Spleen (tissue), 7 donors: Measurements from ENCODE around the gene JMJD1C.

ENCODE experiments used
- POLR2A ChIP-seq, 3 donors: fragments of 450-650 bp; IDR thresholded peaks; one replicate each; pipeline ENCODE4 v1.5.1; 2017; ENCODE audit warnings: antibody characterized with exemption in 3 of 3, mild to moderate bottlenecking in 1 of 3
- POLR2AphosphoS5 ChIP-seq, 3 donors: sonication (generic); formaldehyde crosslinking; IDR thresholded peaks; one replicate each; pipeline ENCODE4 v1.5.1; 2017; ENCODE audit warnings: antibody characterized with exemption in 3 of 3
- TF ChIP-seq, protein P1 (sequence below), 11 experiments: fragments of 200-600 bp in 7 of 11; fragments of 450-650 bp in 4 of 11; sonication (generic) in 4 of 11; IDR thresholded peaks in 8 of 11; conservative IDR thresholded peaks in 3 of 11; 1 replicate in 7 of 11; 2 replicates in 4 of 11; pipeline versions ENCODE4 v1.4.0 to v1.8.0; 2016 to 2021; ENCODE audit warnings: antibody characterized with exemption in 11 of 11, inconsistent platforms in 4 of 11, mild to moderate bottlenecking in 1 of 11
- donor health status: DM: no; HTN: no; CAD: no; lungs with moderate emphysema.
- donor health status: DM: no; HTN: no; CAD: no.
- donor health status: DM: no; HTN: no; CAD: no.

DNA sequence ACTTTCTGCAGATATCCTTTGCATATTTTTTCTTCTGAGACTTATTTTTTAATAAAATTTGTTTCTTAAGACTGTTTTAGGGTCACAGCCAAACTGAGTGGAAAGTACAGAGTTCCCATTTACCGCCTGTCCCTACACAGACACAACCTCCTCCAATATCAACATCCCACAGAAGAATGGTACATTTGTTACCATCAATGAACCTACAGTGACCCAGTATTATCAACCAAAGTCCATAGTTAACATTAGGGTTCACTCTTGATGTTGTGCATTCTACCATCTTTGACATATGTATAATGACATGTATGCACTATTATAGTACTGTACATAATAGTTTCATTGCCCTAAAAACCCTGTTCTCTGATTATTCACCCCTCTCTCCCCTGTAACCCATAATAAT is 40.8 kb upstream of the JMJD1C start:
- TF ChIP-seq, protein P1, sequence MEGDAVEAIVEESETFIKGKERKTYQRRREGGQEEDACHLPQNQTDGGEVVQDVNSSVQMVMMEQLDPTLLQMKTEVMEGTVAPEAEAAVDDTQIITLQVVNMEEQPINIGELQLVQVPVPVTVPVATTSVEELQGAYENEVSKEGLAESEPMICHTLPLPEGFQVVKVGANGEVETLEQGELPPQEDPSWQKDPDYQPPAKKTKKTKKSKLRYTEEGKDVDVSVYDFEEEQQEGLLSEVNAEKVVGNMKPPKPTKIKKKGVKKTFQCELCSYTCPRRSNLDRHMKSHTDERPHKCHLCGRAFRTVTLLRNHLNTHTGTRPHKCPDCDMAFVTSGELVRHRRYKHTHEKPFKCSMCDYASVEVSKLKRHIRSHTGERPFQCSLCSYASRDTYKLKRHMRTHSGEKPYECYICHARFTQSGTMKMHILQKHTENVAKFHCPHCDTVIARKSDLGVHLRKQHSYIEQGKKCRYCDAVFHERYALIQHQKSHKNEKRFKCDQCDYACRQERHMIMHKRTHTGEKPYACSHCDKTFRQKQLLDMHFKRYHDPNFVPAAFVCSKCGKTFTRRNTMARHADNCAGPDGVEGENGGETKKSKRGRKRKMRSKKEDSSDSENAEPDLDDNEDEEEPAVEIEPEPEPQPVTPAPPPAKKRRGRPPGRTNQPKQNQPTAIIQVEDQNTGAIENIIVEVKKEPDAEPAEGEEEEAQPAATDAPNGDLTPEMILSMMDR (IDR thresholded peaks at IDR 0.05 in 8 of 11, conservative IDR thresholded peaks at IDR 0.05 in 3 of 11), result no peak
- no peak for TF ChIP-seq POLR2A (IDR thresholded peaks at IDR 0.05)
- TF ChIP-seq POLR2AphosphoS5 (IDR thresholded peaks at IDR 0.05), result no peak
